ENCODE measurements around the gene MSI2.

The MSI2 gene

DNA sequence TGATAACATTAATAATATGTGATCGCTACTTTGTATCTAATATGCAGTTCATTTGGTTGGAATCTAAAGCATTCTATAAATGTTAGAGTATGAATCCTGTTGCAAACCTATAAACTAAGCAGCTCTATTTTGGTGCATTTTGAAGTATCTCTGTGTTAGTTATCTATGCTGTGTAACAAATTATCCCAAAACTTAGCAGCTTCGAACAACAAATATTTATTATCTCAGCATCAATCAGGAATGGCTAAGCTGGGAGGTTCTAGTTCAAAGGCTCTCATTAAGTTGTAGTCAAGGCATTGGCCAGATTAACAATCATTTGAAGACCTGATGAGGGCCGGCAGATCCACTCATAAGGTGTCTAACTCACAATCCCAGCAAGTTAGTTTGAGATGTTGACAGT lies 10.1 kb upstream of the MSI2 start:
- DNase-seq (ENCODE audit: low read depth in 2 of 2): no peak

GRCh38 chr17:57247261-57247660 lies 9.1 kb upstream of the MSI2 start:
- DNase-seq (ENCODE audit: low read depth in 2 of 2): no peak

DNA sequence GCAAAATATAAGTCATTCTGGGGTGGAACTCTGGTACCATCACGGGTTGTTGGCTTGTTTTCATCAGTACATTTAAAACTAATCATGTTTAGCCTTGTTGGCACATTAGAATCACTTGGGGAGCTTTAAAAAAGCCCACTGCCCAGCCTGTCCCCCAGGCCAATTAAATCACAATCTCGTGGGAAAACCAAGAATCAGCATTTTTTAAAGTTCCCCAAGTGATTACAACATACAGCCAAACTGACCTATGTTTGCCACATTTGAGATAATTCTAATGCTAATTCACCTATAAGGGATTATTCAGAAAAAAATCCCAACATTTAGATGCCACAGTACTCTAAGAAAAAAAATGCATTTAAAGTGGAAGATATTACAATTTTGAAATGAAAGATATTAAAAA lies 8.4 kb upstream of the MSI2 start:
- no peak for DNase-seq (ENCODE audit: low read depth in 2 of 2)

GRCh38 chr17:57249520-57249919 lies 6.8 kb upstream of the MSI2 start:
- DNase-seq (ENCODE audit: low read depth in 2 of 2): no peak

GRCh38 chr17:57251211-57251787 lies 5.0 kb upstream of the MSI2 start:
- no peak for DNase-seq (ENCODE audit: low read depth in 2 of 2)

DNA sequence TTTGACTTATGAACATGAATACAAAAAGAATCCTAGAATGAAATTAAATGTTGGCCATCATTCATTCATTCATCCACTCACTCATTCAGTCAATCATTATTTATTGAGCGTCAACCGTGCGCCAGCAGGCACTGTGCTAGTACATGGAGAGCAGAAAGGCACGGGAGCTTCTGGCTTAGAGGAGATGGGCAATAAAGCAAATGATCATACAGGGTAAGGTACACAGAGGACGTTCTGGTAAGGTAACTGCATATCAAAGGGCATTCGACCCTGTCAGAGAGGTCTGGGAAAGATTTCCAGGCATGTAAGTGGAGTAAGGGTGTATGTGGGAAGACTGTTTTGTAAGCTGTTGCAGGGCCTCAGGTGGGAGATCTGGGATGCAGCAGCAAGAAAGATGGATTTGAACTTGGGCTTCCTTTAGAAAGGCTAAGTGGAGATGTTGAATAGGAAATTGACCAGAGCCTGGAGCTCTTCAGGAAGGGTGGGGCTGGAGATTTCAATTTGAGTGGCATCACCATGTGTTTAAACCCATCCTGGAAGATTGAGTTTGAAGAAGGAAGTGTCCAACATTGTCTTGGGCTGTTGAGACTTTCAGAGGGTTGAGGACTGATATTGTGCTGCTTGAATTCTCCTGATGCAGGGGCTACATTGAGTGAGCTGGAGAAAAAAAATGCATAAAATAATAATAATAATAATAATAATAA lies 2.8 kb upstream of the MSI2 start:
- DNase-seq (ENCODE audit: low read depth in 2 of 2): no peak

- no peak for DNase-seq (ENCODE audit: low read depth in 2 of 2)
Measured at GRCh38 chr17:57255182-57255775, 1.0 kb upstream of the MSI2 start.

- DNase-seq (ENCODE audit: low read depth in 2 of 2): no peak
Measured at GRCh38 chr17:57256708-57257112, 387 bp downstream of the MSI2 start.

DNA sequence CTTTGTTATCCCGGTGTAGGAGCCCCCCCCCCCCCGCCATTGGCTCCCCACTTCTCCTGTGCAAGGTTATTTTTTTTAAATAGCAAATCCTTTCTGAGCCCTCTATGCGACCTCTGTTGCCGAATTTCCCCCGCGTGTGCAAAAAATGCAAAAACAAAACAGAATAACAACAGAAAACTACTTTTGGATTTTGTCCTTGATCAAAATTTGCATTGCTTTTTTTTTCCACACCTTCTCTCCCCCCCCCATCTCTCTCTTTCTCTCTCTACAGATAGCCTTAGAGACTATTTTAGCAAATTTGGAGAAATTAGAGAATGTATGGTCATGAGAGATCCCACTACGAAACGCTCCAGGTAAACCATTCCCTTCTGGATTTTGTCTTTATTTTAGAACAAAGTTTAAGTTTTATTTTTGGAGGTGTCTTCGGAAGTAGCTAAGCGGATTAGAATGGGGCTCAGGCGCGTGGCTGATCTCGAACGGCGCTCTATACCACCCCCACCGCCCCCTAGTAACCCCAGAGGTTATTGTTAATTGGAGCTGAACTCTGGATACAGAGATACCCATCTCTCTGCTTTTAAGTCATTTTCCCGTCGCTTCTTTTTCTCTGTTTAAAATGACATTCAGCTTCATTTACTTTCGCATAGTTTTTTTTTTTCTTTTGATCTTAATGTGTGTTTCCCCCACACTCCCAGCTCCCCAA lies 1.0 kb downstream of the MSI2 start:
- no peak for DNase-seq (ENCODE audit: low read depth in 2 of 2)

DNA sequence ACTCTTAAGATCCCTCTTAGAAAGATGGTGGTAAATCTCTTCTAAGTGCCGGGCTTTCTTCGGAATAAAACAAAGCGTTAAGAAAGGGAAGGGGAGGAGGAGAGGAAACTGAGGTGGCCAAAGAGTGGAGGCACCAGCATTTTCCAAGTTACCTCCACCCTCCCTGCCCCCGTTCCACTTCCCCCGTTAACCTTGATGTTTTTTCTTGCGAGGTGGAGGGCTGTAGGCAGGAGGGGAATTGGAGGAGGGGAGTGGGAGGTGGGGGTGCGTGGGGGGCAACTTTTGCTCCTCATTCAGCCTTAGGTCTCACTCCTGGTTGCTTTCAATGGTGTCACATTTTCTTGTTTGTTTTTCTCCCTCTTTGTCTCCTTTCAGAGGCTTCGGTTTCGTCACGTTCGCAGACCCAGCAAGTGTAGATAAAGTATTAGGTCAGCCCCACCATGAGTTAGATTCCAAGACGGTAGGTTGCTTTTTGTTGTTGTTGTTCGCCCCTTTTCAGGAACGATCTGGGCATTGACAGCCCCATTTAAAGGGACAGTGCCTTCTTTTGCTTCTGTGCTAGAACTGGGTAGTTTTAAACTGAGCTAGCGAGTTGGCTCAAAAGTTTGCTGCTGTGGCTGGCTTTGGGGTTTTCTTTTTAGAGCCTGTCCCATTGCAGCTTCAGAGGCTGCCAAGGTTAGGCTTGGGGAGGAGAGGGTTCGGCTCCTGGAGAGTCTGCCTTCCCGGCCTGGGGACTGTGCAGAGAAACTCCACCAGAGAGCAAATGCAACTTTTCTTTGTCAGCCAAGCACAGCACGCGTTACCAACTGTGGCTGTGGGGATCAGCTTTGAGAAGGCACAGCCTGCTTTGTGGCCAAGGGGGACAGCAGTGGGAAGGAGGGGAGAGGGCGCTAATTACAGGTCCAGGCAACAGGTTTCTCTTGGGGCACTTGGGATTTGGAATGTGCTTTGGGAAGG lies 1.9 kb downstream of the MSI2 start:
- DNase-seq (ENCODE audit: low read depth in 2 of 2): no peak

DNA sequence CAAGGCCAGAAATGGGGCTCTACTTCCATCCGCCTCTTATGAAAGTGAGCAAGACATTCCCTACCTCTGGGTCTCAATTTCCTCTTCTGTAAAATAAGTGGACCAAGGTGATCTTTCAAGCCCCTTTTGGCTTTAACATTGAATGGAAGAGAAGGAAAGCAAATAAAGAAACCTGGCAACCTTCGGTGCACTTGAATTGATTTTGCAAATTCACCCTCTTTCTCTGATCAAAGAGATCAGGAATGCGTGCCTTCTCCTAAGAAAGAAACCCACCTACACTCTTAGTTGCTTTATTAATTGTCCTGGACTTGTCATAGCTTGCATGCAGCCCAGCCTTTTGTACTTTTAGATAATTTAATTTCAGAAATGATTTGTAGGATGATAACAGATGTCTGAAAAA lies 3.0 kb downstream of the MSI2 start:
- no peak for DNase-seq (ENCODE audit: low read depth in 2 of 2)

GRCh38 chr17:57259817-57260216 lies 3.5 kb downstream of the MSI2 start:
- no peak for DNase-seq (ENCODE audit: low read depth in 2 of 2)

- no peak for DNase-seq (ENCODE audit: low read depth in 2 of 2)
Measured at GRCh38 chr17:57260325-57261083, 4.2 kb downstream of the MSI2 start.

DNA sequence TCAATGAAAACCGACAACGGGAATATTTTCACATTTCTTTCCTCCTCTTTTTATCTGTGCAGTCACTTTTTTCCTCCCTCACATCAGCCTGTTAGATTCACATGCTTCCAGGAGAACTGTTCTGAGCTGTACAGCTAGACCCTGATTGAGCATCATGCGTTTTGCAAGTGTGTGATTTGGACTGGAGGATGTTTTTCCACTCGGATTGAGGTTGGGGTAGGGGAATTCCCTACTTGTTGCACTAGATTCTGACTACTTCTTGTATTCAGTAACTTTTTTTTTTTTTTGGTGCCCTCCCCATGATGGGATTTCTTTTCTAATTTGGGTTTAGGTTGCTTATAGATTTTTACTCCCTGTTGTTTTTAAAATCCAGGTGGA lies 4.8 kb downstream of the MSI2 start:
- no peak for DNase-seq (ENCODE audit: low read depth in 2 of 2)

DNA sequence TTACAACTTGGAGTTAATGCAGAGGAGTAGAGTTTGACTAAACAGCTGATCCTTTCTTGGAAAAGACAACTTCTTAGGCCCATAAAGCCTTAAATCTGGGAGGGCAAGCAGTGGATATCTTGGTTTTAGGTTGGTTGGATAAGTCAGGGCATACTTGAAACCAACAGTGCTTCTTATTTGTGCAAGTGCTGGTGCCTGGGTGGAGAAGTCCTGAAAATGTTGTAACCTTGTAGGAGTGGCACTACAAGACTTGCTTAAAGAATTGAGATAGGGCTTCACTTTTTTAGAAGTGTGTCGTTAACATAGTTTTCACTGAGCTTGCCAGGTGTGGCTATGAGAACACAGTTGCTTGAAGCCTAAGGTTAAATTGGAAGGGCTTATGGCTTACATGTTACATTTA lies 6.2 kb downstream of the MSI2 start:
- DNase-seq (ENCODE audit: low read depth in 2 of 2): no peak

DNA sequence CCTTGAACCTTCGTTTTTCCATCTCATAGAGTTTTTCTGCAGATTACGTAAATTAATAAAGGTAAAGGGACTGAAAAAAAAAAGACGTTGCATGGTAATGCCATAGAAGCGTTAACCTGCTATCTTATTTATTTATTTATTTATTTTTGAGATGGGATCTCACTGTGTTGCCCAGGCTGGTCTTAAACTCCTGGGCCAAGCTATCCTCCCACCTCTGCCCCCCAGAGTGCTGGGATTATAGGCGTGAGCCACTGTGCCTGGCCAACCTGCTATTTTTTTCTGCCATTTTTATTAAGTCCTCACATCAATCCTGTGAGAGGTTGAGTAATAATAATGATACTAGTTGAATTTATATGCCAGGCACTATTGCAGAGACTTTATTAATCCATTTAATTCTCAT lies 7.9 kb downstream of the MSI2 start:
- no peak for DNase-seq (ENCODE audit: low read depth in 2 of 2)

DNA sequence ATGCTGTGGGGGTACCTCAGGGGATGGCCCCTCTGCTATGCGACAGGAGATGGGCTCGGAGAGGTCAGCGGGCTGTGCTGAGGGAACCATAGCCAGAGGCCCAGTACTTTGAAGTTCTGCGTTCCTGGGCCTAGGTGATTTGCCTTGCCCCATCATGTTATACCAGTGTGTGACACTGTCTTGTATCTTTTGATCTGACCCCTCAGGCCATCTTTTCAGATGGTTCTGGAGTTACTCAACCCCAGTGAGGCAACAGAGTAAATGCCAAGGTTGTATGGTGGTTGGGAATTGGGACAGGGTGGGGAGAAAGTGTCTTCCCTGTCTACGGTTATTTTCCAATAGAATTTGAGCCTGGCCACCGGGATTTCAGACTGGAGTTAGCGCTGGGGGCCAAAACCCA lies 8.5 kb downstream of the MSI2 start:
- no peak for DNase-seq (ENCODE audit: low read depth in 2 of 2)

- DNase-seq (ENCODE audit: low read depth in 2 of 2): no peak
Measured at GRCh38 chr17:57266902-57267311, 10.6 kb downstream of the MSI2 start.

DNA sequence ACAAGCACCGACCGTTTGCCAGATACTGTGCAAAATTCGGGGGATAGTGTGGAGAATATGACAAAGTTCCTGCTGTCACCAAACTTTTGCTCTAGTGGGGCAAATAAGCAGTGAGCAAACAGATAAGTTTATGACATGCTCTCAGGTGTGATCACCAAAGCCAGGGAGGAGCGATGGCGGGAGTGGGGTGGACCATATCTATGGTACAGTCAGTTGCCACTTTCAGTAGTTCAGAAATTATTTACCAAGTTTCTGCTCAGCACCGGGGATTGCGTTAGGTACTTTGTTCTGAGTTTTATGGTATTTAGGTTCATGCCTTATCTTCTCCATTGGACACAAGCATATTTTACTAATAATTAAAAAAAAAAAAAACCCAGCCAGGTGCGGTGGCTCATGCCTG lies 11.9 kb downstream of the MSI2 start:
- no peak for DNase-seq (ENCODE audit: low read depth in 2 of 2)

DNA sequence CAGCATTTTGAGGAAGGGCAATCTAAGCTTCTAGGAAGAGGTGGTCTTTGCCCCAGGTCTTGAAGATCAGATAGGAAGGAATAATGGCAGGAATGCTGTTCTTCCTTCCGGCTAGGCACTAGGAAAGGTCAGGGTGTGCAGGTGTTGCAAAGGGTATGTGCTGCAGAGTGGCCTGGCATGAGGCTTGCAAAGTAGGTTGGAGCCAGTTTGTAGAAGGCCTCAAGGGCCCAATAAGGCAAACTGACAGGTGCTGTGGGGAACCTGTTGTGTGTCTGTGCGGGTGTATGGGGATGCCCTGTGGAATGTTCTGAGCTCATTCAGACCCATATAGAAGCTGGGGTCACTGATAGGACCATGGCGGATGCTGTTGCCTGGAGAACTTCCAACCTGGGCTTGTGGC lies 12.7 kb downstream of the MSI2 start:
- no peak for DNase-seq (ENCODE audit: low read depth in 2 of 2)

DNA sequence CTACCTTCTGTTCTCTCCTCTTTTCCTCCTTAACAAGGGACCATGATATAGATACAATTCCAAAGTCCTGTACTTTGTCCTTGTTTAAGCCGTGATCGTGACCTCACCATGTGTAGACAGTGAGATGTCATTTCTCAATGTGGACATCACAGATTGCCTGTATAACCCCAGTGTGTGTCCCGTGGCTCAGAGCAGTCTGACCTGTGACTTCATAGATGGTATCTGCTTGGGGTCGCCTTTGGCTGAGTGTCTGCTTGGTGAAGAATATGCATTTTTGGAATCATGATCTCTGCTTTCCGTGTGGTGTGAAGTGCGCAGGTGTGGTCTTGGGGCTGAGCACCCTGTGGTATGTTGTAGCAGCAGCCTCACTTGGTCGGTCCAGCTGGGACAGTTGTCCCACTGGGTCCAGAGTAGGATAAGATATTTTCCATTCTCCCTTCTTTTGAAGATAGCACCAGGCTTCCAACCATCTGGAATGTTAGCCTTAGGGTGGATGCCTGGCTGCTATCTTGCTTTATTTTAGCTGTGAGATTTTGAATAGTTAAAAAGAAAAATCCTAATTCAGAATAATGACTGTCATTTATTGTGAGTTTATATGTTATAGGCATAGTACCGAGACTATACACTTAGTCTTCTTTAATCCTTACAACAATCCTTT lies 13.4 kb downstream of the MSI2 start:
- no peak for DNase-seq (ENCODE audit: low read depth in 2 of 2)

Measured in fibroblast of skin of left quadriceps (primary cell).